Fibroblast of lung (primary cell): ENCODE data around the gene CHST12. TPM values are rescaled to one million over a fixed set of nuclear protein-coding genes. Genes with fewer than 3 reads are reported as not detected.

Experiments used
- DNase-seq, 2 donors: peaks; one replicate each; pipeline versions ENCODE4 v3.0.0 to v3.0.0-alpha.2; 2010; ENCODE audit warnings: low read depth in 2 of 2
- H2AFZ ChIP-seq: 2 replicates; pipeline ENCODE4 v1.5.1; 2012; ENCODE audit warnings: low read length, control low read depth, inconsistent platforms
- H3K27ac ChIP-seq: 2 replicates; pipeline ENCODE4 v1.5.1; 2011; ENCODE audit warnings: low read length, control low read depth; ENCODE audit not compliant: insufficient read depth
- H3K27me3 ChIP-seq: 2 replicates; pipeline ENCODE4 v1.5.1; 2011; ENCODE audit warnings: mild to moderate bottlenecking, low read length; ENCODE audit not compliant: control insufficient read depth, insufficient read depth
- H3K36me3 ChIP-seq: 2 replicates; pipeline ENCODE4 v1.5.1; 2011; ENCODE audit warnings: low read length; ENCODE audit not compliant: control insufficient read depth, insufficient read depth
- H3K4me1 ChIP-seq: 2 replicates; pipeline ENCODE4 v1.5.1; 2011; ENCODE audit warnings: low read length; ENCODE audit not compliant: control insufficient read depth, insufficient read depth; ENCODE audit errors: extremely low read depth
- H3K4me2 ChIP-seq: 2 replicates; pipeline ENCODE4 v1.5.1; 2011; ENCODE audit warnings: low read length, control low read depth; ENCODE audit not compliant: insufficient read depth; ENCODE audit errors: extremely low read depth
- H3K4me3 ChIP-seq, 4 experiments: fragments of 200-600 bp in 1 of 4; sonication (generic) in 1 of 4; replicated peaks in 1 of 4; 2 replicates each; pipeline ENCODE4 v1.5.1; 2011 to 2016; ENCODE audit warnings: low read length in 4 of 4, low read depth in 3 of 4, mild to moderate bottlenecking in 3 of 4, control low read depth in 2 of 4, inconsistent platforms in 1 of 4, mixed read lengths in 1 of 4; ENCODE audit not compliant: insufficient read depth in 1 of 4; ENCODE audit errors: control extremely low read depth in 1 of 4
- H3K79me2 ChIP-seq: 2 replicates; pipeline ENCODE4 v1.5.1; 2012; ENCODE audit warnings: mild to moderate bottlenecking, low read length, inconsistent platforms; ENCODE audit not compliant: control insufficient read depth, insufficient read depth
- H3K9ac ChIP-seq: 2 replicates; pipeline ENCODE4 v1.5.1; 2011; ENCODE audit warnings: mild to moderate bottlenecking, low read length, control low read depth; ENCODE audit not compliant: insufficient read depth
- H3K9me3 ChIP-seq: 2 replicates; pipeline ENCODE4 v1.5.1; 2012; ENCODE audit warnings: low read depth, low read length; ENCODE audit not compliant: control insufficient read depth, insufficient read depth
- H4K20me1 ChIP-seq: 2 replicates; pipeline ENCODE4 v1.5.1; 2011; ENCODE audit warnings: low read length; ENCODE audit not compliant: control insufficient read depth, insufficient read depth; ENCODE audit errors: extremely low read depth
- CTCF ChIP-seq, 2 donors: IDR thresholded peaks in 1 of 2; conservative IDR thresholded peaks in 1 of 2; 1 replicate in 1 of 2; 2 replicates in 1 of 2; pipeline ENCODE4 v1.5.1; 2011 to 2012; ENCODE audit warnings: low read length in 2 of 2, control low read depth in 1 of 2, inconsistent platforms in 1 of 2, low read depth in 1 of 2, mild to moderate bottlenecking in 1 of 2
- EZH2 ChIP-seq: IDR thresholded peaks from 2 replicates; pipeline ENCODE4 v1.5.1; 2012; ENCODE audit warnings: low read length, control low read depth, mild to moderate bottlenecking; ENCODE audit errors: missing control alignments
- polyA plus RNA-seq, 2 donors: library from polyadenylated mRNA; depleted of rRNA in 1 of 2; stranded (reverse) in 1 of 2; unstranded in 1 of 2; fragments of >200 nt; gene quantifications; 2 replicates each; pipeline ENCODE4 v1.2.1, GENCODE V29; 2011 to 2012; ENCODE audit warnings: missing spikeins in 1 of 2
- total RNA-seq: library from RNA; depleted of rRNA; stranded (reverse); fragments of >200 nt; gene quantifications from 2 replicates; pipeline ENCODE4 v1.2.1, GENCODE V29; 2014

The CHST12 gene
- total and polyA plus RNA-seq, 2 donors (not counting 1 experiment from before 2014, with no cell fraction given) = 3.5 to 9.5 TPM

- no peak for TF ChIP-seq CTCF (conservative IDR thresholded peaks at IDR 0.05 in 1 of 2, IDR thresholded peaks at IDR 0.05 in 1 of 2; ENCODE audit: low read depth in 1 of 2, low read length in 2 of 2)
- TF ChIP-seq EZH2 = no peak
- H3K27ac ChIP-seq = no peak overlapping the region
- H3K36me3 ChIP-seq = no peaks in the 10 kb centered on the region
- no peaks in the 10 kb centered on the region for H3K4me1 ChIP-seq
- H3K9ac ChIP-seq = no peak overlapping the region
- no peaks in the 10 kb centered on the region for H3K9me3 ChIP-seq
- H4K20me1 ChIP-seq = no peaks in the 10 kb centered on the region
- H3K79me2 ChIP-seq = no peaks in the 10 kb centered on the region
- H3K4me2 ChIP-seq = no peak overlapping the region
- peak in 1 of 2 donors; percentile 34 for DNase-seq
- no peak overlapping the region for H3K4me3 ChIP-seq
- no peak overlapping the region for H2AFZ ChIP-seq
- peaks cover 9% of the 10 kb centered on the region for H3K27me3 ChIP-seq
Observed at GRCh38 chr7:2493205-2494164, 90.1 kb downstream of the CHST12 start.

- H3K9me3 ChIP-seq = no peaks in the 10 kb centered on the region
- no peak for DNase-seq
- no peaks in the 10 kb centered on the region for H3K79me2 ChIP-seq
- H3K4me2 ChIP-seq = no peak overlapping the region
- H3K4me1 ChIP-seq = no peaks in the 10 kb centered on the region
- H2AFZ ChIP-seq = no peak overlapping the region
- no peaks in the 10 kb centered on the region for H4K20me1 ChIP-seq
- no peak overlapping the region for H3K4me3 ChIP-seq
- no peak overlapping the region for H3K9ac ChIP-seq
- TF ChIP-seq CTCF (conservative IDR thresholded peaks at IDR 0.05 in 1 of 2, IDR thresholded peaks at IDR 0.05 in 1 of 2; ENCODE audit: low read depth in 1 of 2, low read length in 2 of 2) = no peak
- no peak for TF ChIP-seq EZH2
- peaks cover 9% of the 10 kb centered on the region for H3K27me3 ChIP-seq
- no peaks in the 10 kb centered on the region for H3K36me3 ChIP-seq
- H3K27ac ChIP-seq = no peak overlapping the region
Observed at GRCh38 chr7:2494191-2495130, 91.0 kb downstream of the CHST12 start.
